Muscle of arm (tissue), 12 donors: ENCODE results near the gene SHMT2. TPM values are rescaled to one million over a fixed set of nuclear protein-coding genes. Genes with fewer than 3 reads are reported as not detected.

Experiments used
- DNase-seq: peaks from one replicate; pipeline ENCODE4 v3.0.0-alpha.2; 2013
- polyA plus RNA-seq, 12 donors: library from polyadenylated mRNA; unstranded; fragments of 120-200 nt; gene quantifications; one replicate each; pipeline ENCODE4 v1.2.1, GENCODE V29; 2013; ENCODE audit not compliant: insufficient read length in 12 of 12

The SHMT2 gene
- polyA plus RNA-seq, 12 donors: 50.8 to 97.5 (median 61.8) TPM; not detected in 1

GRCh38 chr12:57195611-57196371 lies 33.7 kb upstream of the SHMT2 start:
- no peak for DNase-seq

- no peak for DNase-seq
Measured at GRCh38 chr12:57196439-57196838, 33.1 kb upstream of the SHMT2 start.

GRCh38 chr12:57196956-57197355 lies 32.6 kb upstream of the SHMT2 start:
- DNase-seq: no peak

GRCh38 chr12:57198329-57198728 lies 31.2 kb upstream of the SHMT2 start:
- no peak for DNase-seq

GRCh38 chr12:57199191-57199590 lies 30.3 kb upstream of the SHMT2 start:
- DNase-seq: no peak

- DNase-seq: no peak
Measured at GRCh38 chr12:57200497-57200896, 29.0 kb upstream of the SHMT2 start.

GRCh38 chr12:57201219-57201618 lies 28.3 kb upstream of the SHMT2 start:
- no peak for DNase-seq

GRCh38 chr12:57201631-57202030 lies 27.9 kb upstream of the SHMT2 start:
- no peak for DNase-seq

- no peak for DNase-seq
Measured at GRCh38 chr12:57202321-57202720, 27.2 kb upstream of the SHMT2 start.

GRCh38 chr12:57203201-57203600 lies 26.3 kb upstream of the SHMT2 start:
- DNase-seq: no peak

GRCh38 chr12:57203791-57204190 lies 25.7 kb upstream of the SHMT2 start:
- no peak for DNase-seq

GRCh38 chr12:57204454-57204853 lies 25.1 kb upstream of the SHMT2 start:
- no peak for DNase-seq

GRCh38 chr12:57205186-57205585 lies 24.3 kb upstream of the SHMT2 start:
- no peak for DNase-seq

GRCh38 chr12:57205931-57206330 lies 23.6 kb upstream of the SHMT2 start:
- DNase-seq: no peak

GRCh38 chr12:57207731-57208630 lies 21.5 kb upstream of the SHMT2 start:
- no peak for DNase-seq

- no peak for DNase-seq
Measured at GRCh38 chr12:57208631-57209282, 20.8 kb upstream of the SHMT2 start.

GRCh38 chr12:57209916-57210315 lies 19.6 kb upstream of the SHMT2 start:
- DNase-seq: no peak

GRCh38 chr12:57210461-57210860 lies 19.1 kb upstream of the SHMT2 start:
- no peak for DNase-seq

GRCh38 chr12:57210926-57211692 lies 18.4 kb upstream of the SHMT2 start:
- no peak for DNase-seq

GRCh38 chr12:57211791-57212700 lies 17.5 kb upstream of the SHMT2 start:
- DNase-seq: no peak

- no peak for DNase-seq
Measured at GRCh38 chr12:57212701-57213057, 16.8 kb upstream of the SHMT2 start.
